EH (cell line): ENCODE measurements around the gene HAPLN3.
"Not testable (repeated sequence)": the region's sequence is repeated elsewhere in the genome, so short reads cannot be mapped to it uniquely, and the experiment has no call there.

Experiments
- DNase-seq: peaks from one replicate; pipeline ENCODE4 v3.0.0-alpha.2; 2015; ENCODE audit warnings: low read depth

The HAPLN3 gene, protein sequence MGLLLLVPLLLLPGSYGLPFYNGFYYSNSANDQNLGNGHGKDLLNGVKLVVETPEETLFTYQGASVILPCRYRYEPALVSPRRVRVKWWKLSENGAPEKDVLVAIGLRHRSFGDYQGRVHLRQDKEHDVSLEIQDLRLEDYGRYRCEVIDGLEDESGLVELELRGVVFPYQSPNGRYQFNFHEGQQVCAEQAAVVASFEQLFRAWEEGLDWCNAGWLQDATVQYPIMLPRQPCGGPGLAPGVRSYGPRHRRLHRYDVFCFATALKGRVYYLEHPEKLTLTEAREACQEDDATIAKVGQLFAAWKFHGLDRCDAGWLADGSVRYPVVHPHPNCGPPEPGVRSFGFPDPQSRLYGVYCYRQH

DNA sequence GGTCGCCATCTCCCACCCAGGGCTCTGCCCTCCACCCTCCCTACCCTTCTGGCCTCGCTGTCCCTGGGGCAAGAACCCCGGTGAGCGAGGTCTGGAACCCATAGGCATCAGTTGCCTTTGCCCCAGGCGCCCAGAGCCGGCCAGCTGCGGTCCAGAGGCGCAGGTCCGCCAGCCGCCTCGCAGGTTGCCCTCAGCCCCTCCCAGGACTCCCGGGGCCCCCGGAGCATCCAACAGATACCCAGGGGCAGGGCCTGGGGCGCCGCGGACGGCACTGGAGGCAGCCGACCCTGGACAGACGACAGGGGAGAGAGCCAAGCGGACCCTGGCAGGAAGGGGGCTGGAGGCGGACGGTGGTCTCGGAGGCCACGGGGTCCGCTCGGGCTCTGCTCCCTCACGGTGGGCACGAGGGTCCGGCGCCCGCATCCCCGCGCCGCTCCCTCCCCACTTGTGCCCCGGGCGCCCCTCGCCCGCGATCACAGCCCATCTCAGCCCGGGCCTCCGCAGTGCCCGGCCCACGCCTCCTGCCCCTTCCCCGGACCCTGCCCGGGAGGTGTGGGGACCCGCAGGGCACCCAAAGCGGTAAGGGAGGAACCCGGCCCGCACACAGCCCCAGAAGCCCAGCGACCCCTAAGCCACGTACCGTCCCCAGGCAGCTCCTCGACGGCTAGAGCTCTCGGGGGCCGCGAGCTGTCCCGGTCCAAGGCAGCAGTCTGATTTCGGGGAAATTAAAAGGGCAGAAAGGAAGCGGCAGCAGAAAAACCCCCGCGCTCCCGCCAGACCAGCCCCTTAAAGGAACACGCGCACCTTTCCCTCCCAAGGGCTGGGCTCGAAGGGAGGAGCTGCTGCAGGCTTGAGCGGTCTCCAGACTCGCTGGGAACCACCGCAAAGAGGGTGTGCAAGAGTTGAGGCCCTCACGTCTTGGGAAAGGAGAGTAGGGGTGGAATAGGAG, at the start of gene HAPLN3:
Gene HAPLN3, minus strand, starts transcription at position 726 of the 949 bp plus-strand sequence. CDS start 8,246 bp downstream, outside the sequence.
- peak; percentile 65 for DNase-seq

DNA sequence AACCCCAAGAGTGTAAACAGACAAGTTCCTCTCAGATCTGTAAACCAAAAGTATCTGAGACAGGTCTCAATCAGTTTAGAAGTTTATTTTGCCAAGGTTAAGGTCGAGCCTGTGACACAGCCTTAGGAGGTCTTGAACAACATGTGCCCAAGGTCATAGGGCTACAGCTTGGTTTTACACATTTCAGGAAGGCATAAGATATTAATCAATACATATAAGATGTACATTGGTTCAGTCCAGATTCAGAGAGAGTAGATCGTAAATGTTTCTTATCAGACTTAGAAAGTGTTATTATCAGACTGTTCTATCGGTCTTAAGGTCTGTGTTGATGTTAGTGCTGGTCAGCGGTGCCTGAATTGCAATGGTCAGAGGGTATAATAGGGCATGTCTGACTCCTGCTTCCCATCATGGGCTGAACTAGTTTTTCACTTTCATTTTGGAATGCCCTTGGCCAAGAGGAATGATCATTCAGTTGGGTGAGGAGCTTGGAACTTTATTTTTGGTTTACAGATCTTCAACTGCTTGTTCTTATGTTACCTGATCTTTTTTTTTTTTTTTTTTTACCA, 44.8 kb upstream of the HAPLN3 start:
- DNase-seq: no peak

DNA sequence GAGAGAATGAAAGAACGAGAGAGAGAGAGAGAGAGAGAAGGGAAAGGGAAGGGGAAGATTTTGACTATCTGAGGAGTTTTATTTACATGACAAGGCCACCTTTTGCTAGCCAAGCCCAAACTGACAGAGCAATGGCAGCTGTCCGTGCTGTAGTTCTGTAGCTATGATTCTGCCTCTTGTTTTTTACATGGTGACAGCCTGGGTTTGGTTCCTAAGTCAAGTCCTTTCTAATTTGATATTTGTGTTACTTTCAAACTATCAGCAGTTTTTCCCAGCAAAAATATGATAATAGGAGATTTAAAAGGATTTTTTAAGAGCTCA, 44.1 kb upstream of the HAPLN3 start:
- no peak for DNase-seq

DNA sequence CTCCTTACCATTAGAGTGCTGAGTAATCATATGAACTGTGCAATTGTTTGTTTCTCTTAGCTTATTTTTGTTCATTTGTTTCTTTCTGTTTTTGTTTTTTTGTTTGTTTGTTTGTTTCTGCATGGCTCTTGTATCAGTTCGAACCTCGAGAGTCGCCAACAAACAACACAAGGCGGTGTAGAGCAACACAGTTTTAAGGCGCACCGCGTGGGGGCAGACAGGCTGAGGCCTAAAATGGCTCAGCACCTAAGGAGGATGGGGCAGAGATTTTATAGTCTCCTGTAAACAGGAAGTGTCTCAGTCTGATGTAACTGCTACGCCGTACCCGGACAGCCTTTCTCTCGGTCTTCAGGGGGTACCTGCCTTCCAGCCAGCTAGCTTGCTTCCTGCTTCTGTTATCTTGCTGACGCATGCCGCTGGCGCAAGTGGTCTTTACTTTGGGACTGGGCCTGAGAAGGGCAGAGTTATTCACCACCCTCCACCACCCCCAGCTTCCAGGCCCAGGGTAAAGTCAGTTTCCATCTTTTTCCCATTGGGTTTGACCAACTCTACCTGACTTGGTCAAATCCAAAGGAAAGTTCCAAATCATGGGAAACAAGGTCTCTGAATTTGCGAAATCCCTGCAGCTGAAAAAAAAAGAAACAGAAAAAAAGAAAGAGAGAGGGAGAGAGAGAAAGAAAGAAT, 43.6 kb upstream of the HAPLN3 start:
- DNase-seq: no peak

DNA sequence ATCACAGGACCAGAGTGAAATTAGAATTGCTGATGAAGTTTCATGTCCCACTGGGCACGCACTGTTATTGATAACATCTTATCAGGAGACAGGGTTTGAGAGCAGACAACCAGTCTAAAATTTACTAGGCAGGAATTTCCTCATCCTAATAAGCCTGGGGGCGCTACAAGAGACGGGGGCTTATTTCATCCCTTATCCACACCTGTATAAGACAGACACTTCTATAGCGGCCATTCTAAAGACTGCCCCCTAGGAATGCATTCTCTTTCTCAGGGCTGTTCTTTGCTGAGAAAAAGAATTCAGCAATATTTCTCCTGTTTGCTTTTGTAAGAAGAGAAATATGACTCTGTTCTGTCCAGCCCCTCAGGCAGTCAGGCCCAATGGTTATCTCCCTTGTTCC, 39.1 kb upstream of the HAPLN3 start:
- not testable (repeated sequence) for DNase-seq

DNA sequence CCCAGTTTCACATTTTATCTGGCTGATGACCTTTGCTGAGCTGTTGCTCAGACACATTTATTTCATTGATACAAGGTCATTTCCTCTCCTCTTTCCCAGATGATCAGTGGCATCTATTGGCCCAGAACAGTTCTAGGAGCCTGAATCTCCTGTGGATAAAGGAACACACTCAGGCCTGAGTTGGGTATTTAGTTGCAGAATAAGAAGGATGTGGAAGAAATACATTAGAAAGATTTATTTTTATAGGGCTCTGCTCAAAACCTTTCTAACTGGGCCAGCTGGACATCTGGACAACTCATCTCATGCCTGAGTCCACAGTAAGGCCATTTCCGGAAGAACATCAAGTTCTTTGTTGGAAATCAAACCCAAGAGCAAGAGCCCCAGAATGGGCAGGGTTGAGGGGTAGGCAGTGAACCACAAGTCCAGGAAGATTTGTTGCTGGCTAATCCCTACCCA, 37.6 kb upstream of the HAPLN3 start:
- no peak for DNase-seq

DNA sequence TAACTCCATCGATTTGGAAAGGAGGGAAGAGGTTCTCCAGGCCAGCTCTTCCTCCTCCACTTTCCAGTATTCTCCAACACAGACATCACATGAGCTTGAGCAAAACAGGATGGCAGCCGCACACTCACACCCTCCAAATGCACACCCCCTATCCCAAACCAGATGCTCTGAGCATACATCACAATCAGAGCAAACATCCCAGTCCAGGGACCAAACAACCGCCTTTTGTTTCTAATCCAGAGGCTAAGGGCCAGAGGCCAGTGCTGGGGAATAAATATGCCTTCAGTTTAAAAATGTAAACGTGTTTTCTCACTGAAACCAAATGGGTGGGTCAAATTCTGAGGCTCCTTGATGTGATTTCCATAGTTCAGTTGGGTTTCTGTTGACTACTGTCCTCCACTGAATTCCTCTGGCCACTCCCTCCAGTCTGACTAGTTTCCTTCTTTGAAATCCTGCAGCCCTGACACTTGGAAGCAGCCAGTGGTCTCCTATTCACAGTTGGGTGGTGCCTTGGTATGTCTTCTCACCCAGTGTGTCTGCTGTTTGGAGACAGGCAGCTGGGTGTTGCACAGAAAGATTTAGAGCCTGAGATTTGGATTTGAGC, 37.0 kb upstream of the HAPLN3 start:
- no peak for DNase-seq

DNA sequence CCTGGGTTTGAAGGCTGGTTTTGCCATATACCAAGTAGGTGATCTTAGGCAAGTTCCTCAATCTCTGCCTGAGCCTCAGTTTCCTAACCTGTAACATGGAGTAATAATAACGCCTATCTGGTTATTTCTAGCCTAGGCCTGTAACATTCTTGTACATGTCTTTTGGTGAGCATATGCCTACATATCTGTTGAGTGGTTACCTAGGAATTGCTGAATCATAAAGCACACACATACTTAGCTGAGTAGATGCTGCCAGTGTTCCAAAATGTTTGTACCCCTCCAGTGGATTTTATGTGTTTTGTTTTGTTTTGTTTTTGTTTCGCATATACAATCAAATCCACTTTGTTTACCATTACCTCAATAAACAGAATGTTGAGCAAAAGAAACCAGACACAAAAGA, 35.2 kb upstream of the HAPLN3 start:
- DNase-seq: no peak

DNA sequence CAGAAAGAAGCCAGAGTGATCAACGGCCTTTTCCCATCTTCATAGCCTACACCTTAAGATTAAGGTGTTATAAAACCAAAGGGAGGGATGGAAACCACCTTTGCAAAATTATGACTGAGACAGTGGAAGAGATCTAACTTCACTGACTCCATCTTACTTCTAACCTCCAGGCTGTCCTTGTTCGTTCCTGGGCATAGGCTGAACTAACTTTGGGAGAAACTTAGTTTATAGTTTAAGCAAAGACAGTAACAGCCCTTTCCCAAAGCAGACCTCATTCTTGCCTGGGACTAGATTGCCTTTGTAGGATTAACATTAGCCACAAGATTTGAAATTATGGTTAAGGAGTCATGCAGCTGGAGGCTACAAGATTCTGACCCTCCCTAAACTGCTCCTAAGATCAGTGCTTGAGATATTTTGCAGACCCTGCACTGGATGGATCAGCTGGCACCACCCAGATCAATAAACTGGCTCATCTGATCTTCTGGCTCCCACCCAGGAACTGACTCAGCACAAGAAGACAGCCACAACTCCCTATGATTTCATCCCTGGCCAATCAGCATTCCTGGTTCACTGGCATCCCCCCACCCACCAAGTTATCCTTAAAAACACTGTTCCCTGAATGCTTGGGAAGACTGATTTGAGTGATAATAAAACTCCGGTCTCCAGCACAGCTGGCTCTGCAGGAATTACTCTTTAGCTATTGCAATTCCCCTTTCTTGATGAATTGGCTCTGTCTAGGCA, 34.2 kb upstream of the HAPLN3 start:
- DNase-seq: peak; percentile 55

DNA sequence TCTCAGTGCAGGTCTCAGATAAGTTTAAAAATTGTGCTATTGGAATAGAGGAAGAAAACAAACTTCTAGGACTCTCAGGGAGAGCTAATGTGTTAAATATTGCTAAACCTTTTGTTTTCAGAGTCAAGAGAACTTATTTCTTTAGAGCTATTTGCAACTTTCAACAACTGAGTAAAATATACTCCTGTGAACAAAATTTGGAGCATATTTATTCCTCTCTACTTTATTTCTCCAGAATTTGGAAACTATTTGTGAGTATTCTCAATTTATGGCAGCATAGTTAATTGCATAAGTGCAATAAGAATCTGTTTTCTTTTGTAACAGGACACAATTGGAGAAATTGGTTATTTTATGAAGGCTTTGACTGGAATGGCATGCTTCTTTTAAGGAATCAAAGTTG, 32.8 kb upstream of the HAPLN3 start:
- DNase-seq: not testable (repeated sequence)

DNA sequence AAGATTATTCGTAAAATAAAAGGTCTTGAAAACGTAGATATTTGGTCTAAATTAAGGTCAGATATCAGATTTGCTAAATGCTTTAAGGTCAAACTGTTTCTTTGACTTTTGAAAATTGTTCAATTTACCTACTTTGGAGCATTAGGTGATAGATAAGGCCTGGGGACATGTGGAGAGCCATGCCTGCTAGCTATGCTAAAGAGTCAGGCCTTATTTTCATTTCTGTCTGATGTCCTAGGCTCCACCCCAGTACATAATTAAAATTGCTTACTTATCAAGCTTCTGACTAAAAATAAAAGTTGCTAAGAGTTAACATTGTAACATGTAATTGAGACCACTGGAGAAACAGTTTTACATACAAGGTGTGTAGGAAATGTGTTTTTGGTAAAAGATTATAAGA, 30.3 kb upstream of the HAPLN3 start:
- not testable (repeated sequence) for DNase-seq

DNA sequence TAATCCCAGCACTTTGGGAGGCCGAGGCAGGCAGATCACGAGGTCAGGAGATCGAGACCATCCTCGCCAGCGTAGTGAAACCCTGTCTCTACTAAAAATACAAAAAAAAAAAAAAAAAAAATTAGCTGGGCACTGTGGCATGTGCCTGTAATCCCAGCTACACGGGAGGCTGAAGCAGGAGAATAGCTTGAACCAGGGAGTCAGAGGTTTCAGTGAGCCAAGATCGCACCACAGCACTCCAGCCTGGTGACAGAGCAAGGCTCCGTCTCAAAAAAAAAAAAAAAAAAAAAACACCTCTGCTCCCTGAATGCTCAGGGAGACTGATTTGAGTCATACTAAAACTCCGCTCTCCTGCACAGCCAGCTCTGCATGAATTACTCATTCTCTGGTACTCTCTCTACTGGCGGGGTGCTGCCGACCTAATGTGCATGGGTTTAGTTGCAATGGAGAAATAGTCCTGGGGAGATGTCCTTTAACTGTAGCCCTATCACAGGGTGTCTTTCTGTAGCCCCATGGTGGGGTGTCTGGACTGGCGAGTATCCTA, 25.6 kb upstream of the HAPLN3 start:
- DNase-seq: peak; percentile 91

DNA sequence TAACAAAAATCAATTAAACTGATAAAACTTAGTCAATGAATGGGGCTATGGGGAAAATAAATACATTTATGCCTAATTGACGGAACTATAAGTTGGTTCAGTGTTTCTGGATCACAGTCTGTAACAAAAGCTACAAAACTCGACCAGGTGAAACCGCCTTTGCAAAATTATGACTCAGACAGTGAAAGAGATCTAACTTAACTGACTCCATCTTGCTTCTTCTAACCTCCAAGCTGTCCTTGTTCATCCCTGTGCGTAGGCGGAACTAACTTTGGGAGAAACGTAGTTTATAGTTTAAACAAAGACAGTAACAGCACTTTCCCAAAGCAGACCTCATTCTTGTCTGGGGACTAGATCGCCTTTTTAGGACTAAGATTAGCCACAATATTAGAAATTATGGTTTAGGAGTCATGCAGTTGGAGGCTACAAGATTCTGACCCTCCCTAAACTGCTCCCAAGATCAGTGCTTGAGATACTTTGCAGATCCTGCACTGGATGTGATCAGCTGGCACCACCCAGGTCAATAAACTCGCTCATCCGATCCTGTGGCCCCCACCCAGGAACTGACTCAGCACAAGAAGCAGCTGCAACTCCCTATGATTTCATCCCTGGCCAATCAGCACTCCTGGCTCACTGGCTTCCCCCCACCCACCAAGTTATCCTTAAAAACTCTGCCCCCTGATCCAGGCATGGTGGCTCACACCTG, 25.0 kb upstream of the HAPLN3 start:
- peak; percentile 86 for DNase-seq

DNA sequence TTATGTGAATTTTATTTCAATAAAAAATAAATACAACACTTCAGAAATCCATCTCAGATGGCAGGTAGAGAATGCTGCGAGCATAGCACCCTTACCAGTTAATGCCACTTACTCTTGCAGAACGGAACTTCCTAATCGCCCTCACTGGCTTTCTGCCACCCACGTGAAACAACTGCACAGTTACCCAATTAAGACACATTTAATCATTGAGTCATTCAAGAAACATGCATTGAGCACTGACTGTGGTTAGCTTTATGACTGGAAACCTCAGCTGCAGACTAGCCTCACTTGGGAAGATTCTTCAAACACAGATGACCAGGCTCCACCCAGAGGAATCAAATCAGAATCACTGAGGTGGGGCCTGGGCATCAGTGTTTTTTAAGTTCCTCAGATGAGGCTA, 23.4 kb upstream of the HAPLN3 start:
- peak; percentile 99 for DNase-seq

DNA sequence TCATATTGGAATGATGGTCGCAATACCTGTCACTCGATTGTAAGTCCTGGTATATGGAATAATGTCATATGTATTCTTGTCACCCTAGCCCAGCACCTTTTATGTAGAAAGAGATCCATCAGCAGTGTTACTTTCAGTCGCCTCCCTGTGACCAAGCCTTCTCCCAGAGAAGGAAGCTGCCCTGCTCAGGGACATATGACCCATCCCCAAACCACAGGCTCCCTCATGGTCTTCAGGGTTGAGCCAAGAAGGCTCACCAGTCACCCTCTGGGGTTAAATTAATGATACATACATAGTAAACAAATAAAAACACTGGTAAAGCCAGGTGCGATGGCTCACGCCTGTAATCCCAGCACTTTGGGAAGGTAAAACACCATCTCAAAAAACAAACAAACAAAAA, 22.4 kb upstream of the HAPLN3 start:
- DNase-seq: no peak

DNA sequence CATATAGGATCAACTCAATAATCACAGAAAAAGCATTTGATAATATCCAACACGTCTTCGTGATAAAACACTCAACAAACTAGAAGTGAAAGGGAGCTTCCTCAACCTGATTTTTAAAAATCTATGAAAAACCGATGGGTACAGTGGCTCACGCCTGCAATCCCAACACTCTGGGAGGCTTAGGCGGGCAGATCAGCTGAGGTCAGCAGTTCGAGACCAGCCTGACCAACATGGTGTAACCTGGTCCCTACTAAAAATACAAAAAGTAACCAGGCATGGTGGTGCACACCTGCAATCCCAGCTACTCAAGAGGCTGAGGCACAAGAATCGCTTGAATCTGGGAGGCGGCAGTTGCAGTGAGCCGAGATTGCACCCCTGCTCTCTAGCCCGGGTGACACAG, 20.0 kb upstream of the HAPLN3 start:
- DNase-seq: no peak

DNA sequence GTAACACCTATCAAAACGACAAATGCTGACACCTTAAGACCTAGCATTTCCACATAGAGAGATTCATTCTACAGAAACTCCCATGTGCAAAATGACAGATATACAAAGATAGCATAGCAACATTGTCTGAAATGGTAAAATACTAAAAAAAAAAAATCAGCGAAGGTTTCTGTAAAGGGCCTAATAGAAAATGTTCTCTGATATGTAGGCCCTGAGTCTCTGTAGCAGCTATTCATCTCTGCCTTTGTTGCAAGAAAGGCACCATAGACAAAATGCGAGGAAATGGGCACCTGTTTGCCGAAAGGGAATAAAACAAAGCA, 18.5 kb upstream of the HAPLN3 start:
- no peak for DNase-seq

DNA sequence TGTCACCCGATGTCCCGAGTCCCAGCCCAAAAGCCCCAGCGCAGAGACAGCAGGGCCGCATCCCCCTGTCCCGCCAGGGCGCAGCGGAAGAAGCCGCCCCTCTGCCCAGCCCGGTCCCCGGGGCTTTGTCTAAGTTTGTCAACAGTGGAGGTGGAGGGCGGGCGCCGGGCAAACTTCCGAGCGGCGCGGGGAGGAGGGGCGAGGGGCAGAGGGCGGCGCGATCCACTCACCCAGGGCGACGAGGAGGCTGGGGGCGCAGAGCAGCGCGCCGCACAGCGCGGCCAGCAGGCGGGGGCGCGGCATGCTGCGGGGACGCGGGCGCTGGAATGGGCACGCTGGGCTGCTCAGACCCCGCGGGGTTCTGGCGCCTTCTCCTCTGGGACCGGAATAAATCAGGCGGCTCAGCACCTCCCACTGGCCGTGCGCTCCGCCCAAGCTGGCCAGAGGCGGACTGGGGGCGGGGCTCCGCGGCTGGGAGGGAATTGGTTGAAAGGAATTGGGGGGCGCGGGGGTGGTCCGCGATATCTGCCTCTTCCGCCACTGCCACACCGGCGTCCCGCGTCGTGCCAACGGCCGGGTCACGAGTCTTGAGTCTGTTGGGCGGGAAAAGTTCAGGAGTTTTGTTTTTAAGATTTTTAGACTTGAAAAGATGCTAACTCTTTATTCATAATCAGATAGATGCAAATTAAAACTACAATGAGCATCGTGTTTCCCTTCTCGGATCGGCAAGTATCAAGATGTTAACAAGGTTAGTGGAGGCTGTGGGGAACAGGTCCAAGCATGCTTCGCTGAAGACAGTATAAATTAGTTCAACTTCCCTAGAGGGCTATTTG, 17.9 kb upstream of the HAPLN3 start, which contains the start of gene MFGE8:
Gene MFGE8, minus strand, starts transcription at position 363 of the 833 bp plus-strand sequence. Its CDS starts 60 bp downstream, at position 303.
- DNase-seq: peak; percentile 85

DNA sequence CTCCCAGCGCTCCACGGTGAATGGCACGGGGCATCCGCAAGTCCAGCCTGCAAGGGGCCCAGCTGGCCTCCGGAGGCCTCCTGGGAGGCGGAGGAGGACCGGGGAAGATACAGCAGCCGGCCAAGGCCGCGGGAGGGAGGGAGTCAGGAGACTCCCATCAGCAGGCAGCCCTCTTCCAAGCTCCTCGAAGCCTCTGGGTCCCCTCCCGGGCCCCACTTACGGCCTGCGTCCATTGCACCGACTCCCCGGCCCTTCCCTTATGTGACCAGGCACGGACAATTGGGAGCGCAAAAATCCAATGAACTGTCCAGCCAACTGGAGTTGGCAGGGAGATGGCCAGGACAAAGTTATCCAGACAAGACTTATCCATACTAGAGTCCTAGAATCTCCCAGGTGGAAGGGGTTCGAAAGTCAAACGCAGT, 17.2 kb upstream of the HAPLN3 start:
- DNase-seq: peak; percentile 49
